ENCODE results near the gene KHDRBS2. TPM values are rescaled to one million over a fixed set of nuclear protein-coding genes. Genes with fewer than 3 reads are reported as not detected.

Gene KHDRBS2
- total RNA-seq, 1 donor = not detected

GRCh38 chr6:61953851-61954250 is 332.2 kb downstream of the KHDRBS2 start:
- TF ChIP-seq CTCF (IDR thresholded peaks at IDR 0.05; ENCODE audit: extremely low read depth, low read depth, low read length) = no peak

GRCh38 chr6:61951586-61951985 is 334.4 kb downstream of the KHDRBS2 start:
- Histone ChIP-seq H3K4me1 (ENCODE audit: insufficient read depth, low read length) (no peaks in the 10 kb centered on the region), H3K4me3 (ENCODE audit: insufficient read depth, low read length) (no peak overlapping the region), H3K27me3 (ENCODE audit: insufficient read depth, low read length) (no peaks in the 10 kb centered on the region), H3K79me2 (ENCODE audit: insufficient read depth, low read length) (no peaks in the 10 kb centered on the region), H3K4me2 (ENCODE audit: insufficient read depth, low read length) (no peak overlapping the region), H3K36me3 (ENCODE audit: insufficient read depth, low read length) (no peaks in the 10 kb centered on the region), H3K27ac (ENCODE audit: low read depth, low read length) (no peak overlapping the region), H3K9me3 (ENCODE audit: low read depth, low read length) (peaks cover 2% of the 10 kb centered on the region), H2AFZ (ENCODE audit: low read length) (no peak overlapping the region), H4K20me1 (ENCODE audit: insufficient read depth, low read length) (no peaks in the 10 kb centered on the region)
- DNase-seq (ENCODE audit: insufficient read length, low spot score, missing footprints) = no peak
- no peak for TF ChIP-seq CTCF (IDR thresholded peaks at IDR 0.05; ENCODE audit: extremely low read depth, low read depth, low read length)

More at GRCh38 chr6:61953851-61954250, 332.2 kb downstream of the KHDRBS2 start:
- no peak overlapping the region for H3K4me3 ChIP-seq (ENCODE audit: insufficient read depth, low read length)
- H3K9me3 ChIP-seq (ENCODE audit: low read depth, low read length) = peaks cover under 1% of the 10 kb centered on the region
- no peak overlapping the region for H2AFZ ChIP-seq (ENCODE audit: low read length)
- no peak overlapping the region for H3K4me2 ChIP-seq (ENCODE audit: insufficient read depth, low read length)
- no peak overlapping the region for H3K27ac ChIP-seq (ENCODE audit: low read depth, low read length)
- no peaks in the 10 kb centered on the region for H3K4me1 ChIP-seq (ENCODE audit: insufficient read depth, low read length)
- H4K20me1 ChIP-seq (ENCODE audit: insufficient read depth, low read length) = no peaks in the 10 kb centered on the region
- H3K79me2 ChIP-seq (ENCODE audit: insufficient read depth, low read length) = no peaks in the 10 kb centered on the region
- no peaks in the 10 kb centered on the region for H3K36me3 ChIP-seq (ENCODE audit: insufficient read depth, low read length)
- H3K27me3 ChIP-seq (ENCODE audit: insufficient read depth, low read length) = no peaks in the 10 kb centered on the region
- DNase-seq (ENCODE audit: insufficient read length, low spot score, missing footprints) = no peak

GRCh38 chr6:61950811-61951210 is 335.2 kb downstream of the KHDRBS2 start:
- no peak for TF ChIP-seq CTCF (IDR thresholded peaks at IDR 0.05; ENCODE audit: extremely low read depth, low read depth, low read length)
- Histone ChIP-seq H3K4me2 (ENCODE audit: insufficient read depth, low read length) (no peak overlapping the region), H3K27ac (ENCODE audit: low read depth, low read length) (no peak overlapping the region), H2AFZ (ENCODE audit: low read length) (no peak overlapping the region), H3K4me3 (ENCODE audit: insufficient read depth, low read length) (no peak overlapping the region), H3K4me1 (ENCODE audit: insufficient read depth, low read length) (no peaks in the 10 kb centered on the region), H3K27me3 (ENCODE audit: insufficient read depth, low read length) (no peaks in the 10 kb centered on the region), H4K20me1 (ENCODE audit: insufficient read depth, low read length) (no peaks in the 10 kb centered on the region), H3K9me3 (ENCODE audit: low read depth, low read length) (peaks cover 2% of the 10 kb centered on the region), H3K36me3 (ENCODE audit: insufficient read depth, low read length) (no peaks in the 10 kb centered on the region), H3K79me2 (ENCODE audit: insufficient read depth, low read length) (no peaks in the 10 kb centered on the region)
- no peak for DNase-seq (ENCODE audit: insufficient read length, low spot score, missing footprints)

- Histone ChIP-seq H2AFZ (ENCODE audit: low read length) (no peak overlapping the region), H3K4me2 (ENCODE audit: insufficient read depth, low read length) (no peak overlapping the region), H3K4me3 (ENCODE audit: insufficient read depth, low read length) (no peak overlapping the region), H3K4me1 (ENCODE audit: insufficient read depth, low read length) (no peaks in the 10 kb centered on the region), H3K79me2 (ENCODE audit: insufficient read depth, low read length) (no peaks in the 10 kb centered on the region), H3K27ac (ENCODE audit: low read depth, low read length) (no peak overlapping the region), H3K9me3 (ENCODE audit: low read depth, low read length) (peaks cover 2% of the 10 kb centered on the region), H4K20me1 (ENCODE audit: insufficient read depth, low read length) (no peaks in the 10 kb centered on the region), H3K27me3 (ENCODE audit: insufficient read depth, low read length) (no peaks in the 10 kb centered on the region), H3K36me3 (ENCODE audit: insufficient read depth, low read length) (no peaks in the 10 kb centered on the region)
- DNase-seq (ENCODE audit: insufficient read length, low spot score, missing footprints) = no peak
- no peak for TF ChIP-seq CTCF (IDR thresholded peaks at IDR 0.05; ENCODE audit: extremely low read depth, low read depth, low read length)
Observed at GRCh38 chr6:61949971-61950370, 336.1 kb downstream of the KHDRBS2 start.
